Activated CD4-positive, alpha-beta T cell treated with anti-CD3 and anti-CD28 coated beads, Interleukin-2, amount 10 ng/mL, durations not matched to agents 7 days and 5 days (primary cell): ENCODE measurements around the gene SEC16A. TPM values are rescaled to one million over a fixed set of nuclear protein-coding genes. Genes with fewer than 3 reads are reported as not detected.
"Not testable (repeated sequence)": the region's sequence is repeated elsewhere in the genome, so short reads cannot be mapped to it uniquely, and the experiment has no call there.

Experiments
- CTCF ChIA-PET: fragments of 350-600 bp; sonication (Branson Sonifier 250); formaldehyde crosslinking; loops from one replicate; lab custom pipeline; 2021; ENCODE audit warnings: antibody characterized with exemption; lab: Charles Lee
- POLR2A ChIA-PET: fragments of 350-600 bp; sonication (Branson Sonifier 250); formaldehyde crosslinking; loops from one replicate; lab custom pipeline; 2021; ENCODE audit warnings: antibody characterized with exemption; lab: Charles Lee
- DNase-seq: peaks from one replicate; pipeline ENCODE4 v3.0.0-alpha.2; 2020
- H3K27ac Mint-ChIP-seq: one replicate; pipeline ENCODE4 v1.8.0; 2021; ENCODE audit warnings: mild to moderate bottlenecking, moderate library complexity, mixed read lengths
- H3K27me3 Mint-ChIP-seq: one replicate; pipeline ENCODE4 v1.8.0; 2021; ENCODE audit warnings: mixed read lengths
- H3K36me3 Mint-ChIP-seq: one replicate; pipeline ENCODE4 v1.8.0; 2021; ENCODE audit warnings: low read depth, mixed read lengths
- H3K4me1 Mint-ChIP-seq: one replicate; pipeline ENCODE4 v1.8.0; 2021; ENCODE audit warnings: mixed read lengths
- H3K4me3 Mint-ChIP-seq: one replicate; pipeline ENCODE4 v1.8.0; 2021; ENCODE audit warnings: mild to moderate bottlenecking, moderate library complexity, mixed read lengths
- H3K9me3 Mint-ChIP-seq: one replicate; pipeline ENCODE4 v1.8.0; 2021; ENCODE audit warnings: mixed read lengths
- total RNA-seq, 2 experiments: library from RNA; stranded (reverse); gene quantifications; one replicate each; pipeline ENCODE4 v1.2.3, GENCODE V29; 2021

Gene SEC16A
- total RNA-seq, 2 experiments from 2014 or later: 72.1 to 74.5 TPM

DNA sequence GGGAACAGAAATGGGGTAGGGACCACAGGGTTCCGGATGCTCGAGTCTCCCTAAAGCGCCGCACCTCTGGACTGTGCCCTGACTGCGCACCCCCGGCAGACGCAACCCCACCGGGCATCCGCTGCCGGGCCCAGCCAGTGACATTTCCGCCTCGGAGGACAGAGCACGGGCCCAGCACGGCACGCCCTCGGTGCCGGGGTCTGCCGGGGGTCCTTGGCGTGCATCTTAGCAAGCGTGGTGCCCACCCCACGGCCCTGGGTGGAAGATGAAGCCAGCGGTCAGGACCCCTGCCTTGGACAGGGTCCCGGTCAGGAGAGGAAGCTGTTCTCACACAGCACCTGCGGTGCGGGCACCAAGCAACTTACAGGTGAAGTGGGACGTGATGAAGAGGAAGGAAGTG lies 50.2 kb downstream of the SEC16A start:
- Mint-ChIP-seq H3K27ac (no peak overlapping the region), H3K27me3 (no peaks in the 10 kb centered on the region), H3K4me3 (no peak overlapping the region), H3K9me3 (no peaks in the 10 kb centered on the region), H3K36me3 (peaks cover 6% of the 10 kb centered on the region), H3K4me1 (peaks cover 15% of the 10 kb centered on the region)
- ChIA-PET POLR2A (no interaction called here), CTCF (no interaction called here)
- DNase-seq: no peak

DNA sequence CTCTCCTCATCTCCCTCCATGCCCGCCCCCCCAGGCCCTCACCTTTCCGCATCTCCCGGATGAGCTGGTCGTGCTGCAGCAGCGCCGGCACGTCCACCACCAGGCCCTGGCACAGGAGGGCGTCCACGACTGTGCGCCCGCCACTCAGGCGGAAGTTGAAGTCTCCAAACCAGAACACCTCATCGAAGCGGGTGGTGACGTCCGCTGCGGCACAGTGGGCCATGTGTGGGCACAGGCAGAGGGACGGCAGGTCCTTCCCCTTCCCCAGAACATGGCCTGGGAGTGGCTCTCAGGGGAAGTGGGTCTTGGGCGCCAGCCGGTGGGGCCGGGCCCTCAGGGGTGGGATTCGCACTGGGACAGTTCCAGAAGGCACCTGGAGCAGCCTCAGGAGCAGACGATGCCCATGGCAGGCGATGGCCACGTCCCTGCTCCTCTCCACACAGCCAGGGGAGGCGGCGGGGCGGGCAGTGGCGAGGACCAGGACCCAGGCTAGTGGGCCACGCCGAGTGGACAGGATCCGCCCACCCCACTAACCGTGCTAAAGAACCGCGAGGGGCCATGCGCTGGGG lies 51.0 kb downstream of the SEC16A start:
- no peak overlapping the region for H3K4me3 Mint-ChIP-seq
- ChIA-PET POLR2A (no interaction called here), CTCF (no interaction called here)
- no peak overlapping the region for H3K27ac Mint-ChIP-seq
- H3K36me3 Mint-ChIP-seq: peaks cover 8% of the 10 kb centered on the region
- H3K4me1 Mint-ChIP-seq: peaks cover 7% of the 10 kb centered on the region
- H3K9me3 Mint-ChIP-seq: no peaks in the 10 kb centered on the region
- no peak for DNase-seq
- H3K27me3 Mint-ChIP-seq: no peaks in the 10 kb centered on the region

DNA sequence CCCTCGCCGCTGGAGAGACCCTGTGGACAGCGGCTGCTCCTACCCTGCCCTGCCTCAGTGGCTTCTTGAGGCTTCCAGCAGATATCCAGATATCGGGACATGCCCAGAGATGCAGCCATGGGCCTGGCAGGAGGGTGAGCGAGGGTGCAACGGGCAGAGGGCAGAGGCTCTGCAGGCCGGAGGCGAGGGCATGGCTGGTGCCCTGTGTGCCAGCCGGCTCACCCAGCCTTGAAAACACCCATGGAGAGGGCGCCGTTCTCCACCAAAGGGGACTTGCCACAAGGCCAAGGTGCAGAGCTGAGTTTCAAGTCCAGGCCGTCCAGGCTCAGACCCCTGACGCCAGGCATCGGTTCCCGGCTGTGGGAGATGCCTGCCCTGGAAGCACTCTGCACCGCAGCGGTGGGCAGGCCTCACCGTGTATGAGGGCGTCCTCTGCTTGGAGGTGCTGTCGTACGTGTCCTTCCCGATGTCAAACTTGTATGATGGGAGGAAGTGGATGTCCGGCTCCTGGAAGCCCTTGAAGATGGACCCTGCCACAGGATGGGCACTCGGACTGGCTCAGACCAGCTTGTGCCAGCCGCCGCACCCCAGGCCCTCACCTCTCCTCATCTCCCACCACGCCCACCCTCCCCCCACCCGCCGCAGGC lies 52.1 kb downstream of the SEC16A start:
- H3K4me3 Mint-ChIP-seq: no peak overlapping the region
- no peaks in the 10 kb centered on the region for H3K4me1 Mint-ChIP-seq
- ChIA-PET CTCF (no interaction called here), POLR2A (no interaction called here)
- no peaks in the 10 kb centered on the region for H3K9me3 Mint-ChIP-seq
- no peak for DNase-seq
- H3K36me3 Mint-ChIP-seq: peaks cover 12% of the 10 kb centered on the region
- H3K27me3 Mint-ChIP-seq: no peaks in the 10 kb centered on the region
- H3K27ac Mint-ChIP-seq: no peak overlapping the region

DNA sequence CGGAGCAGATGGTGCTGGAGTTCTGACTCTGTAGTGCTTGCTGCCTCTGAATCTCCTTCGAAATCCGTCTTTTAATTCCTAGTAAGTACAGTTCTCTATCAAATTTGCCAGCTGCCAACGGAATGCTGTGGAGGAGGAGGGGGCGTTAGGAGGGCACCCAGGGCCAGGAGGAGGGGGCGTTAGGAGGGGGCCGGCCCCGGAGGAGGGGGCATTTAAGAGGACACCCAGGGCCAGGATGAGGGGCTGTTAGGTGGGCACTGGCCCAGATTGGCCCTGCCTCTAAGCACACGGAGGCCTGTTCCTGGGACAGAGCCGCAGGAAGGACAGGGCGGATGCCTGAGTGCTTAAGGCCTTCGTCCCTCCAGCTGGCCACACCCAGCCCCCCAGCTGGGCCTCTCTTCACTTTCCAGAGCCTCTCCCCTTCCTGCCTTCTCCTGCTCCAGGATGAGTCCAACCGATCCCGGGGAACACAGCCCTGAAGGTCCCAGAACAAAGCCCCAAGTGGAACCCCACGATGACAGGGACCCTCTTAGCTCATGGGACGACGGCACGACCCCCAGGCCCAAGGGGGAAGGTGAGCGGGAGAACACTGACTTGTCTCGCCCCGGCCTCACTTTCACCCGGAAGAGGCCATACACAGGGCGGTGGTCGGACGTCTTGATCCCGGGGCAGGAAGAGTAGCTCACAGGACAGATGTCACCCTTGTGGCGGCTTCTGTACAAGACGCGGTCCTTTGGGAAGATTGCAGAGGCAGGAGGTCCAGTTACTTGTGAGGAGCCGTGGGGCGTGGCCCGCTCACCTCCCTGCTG lies 53.0 kb downstream of the SEC16A start:
- Mint-ChIP-seq H3K27ac (no peak overlapping the region), H3K4me3 (no peak overlapping the region), H3K27me3 (no peaks in the 10 kb centered on the region), H3K4me1 (no peaks in the 10 kb centered on the region), H3K36me3 (peaks cover 14% of the 10 kb centered on the region), H3K9me3 (no peaks in the 10 kb centered on the region)
- ChIA-PET POLR2A (no interaction called here), CTCF (interaction anchor here (0.6 kb wide), 2 partner anchors 21 to 29 kb away, joined by 3 to 4 read pairs; no protein-coding TSS in a partner anchor)
- DNase-seq: no peak

DNA sequence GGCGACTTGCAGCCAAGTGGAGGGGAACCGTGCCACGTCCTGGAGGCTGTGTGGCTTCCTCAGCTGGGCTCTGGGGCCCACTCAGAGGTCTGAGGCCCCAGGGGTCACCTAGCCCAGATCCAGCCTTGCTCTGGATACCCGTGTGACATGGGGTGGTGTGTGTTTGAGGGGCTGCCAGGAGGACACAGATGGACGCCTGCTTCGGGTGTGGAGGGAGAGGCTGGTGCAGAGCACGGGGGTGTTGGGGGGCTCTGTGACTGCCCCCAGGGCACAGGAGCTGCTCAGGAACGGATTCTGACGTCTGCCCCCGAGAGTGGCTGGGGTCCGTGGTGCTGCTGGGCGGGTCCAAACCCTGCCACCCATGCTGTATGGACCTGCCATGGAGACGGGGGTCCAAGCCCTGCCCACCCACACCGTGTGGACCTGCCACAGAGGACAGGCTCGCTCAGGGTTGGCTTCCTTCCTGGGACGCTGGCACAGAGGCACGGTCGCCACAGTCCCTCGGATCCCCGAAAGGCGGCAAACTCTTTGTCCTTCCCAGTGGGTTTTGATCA lies 53.7 kb downstream of the SEC16A start:
- CTCF ChIA-PET: interaction anchor here (0.6 kb wide), 1 partner anchor 21 kb away, joined by 4 read pairs; no protein-coding TSS in a partner anchor
- H3K36me3 Mint-ChIP-seq: peaks cover 14% of the 10 kb centered on the region
- no peak overlapping the region for H3K4me3 Mint-ChIP-seq
- no peak overlapping the region for H3K27ac Mint-ChIP-seq
- no peak for DNase-seq
- no peaks in the 10 kb centered on the region for H3K4me1 Mint-ChIP-seq
- POLR2A ChIA-PET: no interaction called here
- H3K27me3 Mint-ChIP-seq: no peaks in the 10 kb centered on the region
- H3K9me3 Mint-ChIP-seq: no peaks in the 10 kb centered on the region

DNA sequence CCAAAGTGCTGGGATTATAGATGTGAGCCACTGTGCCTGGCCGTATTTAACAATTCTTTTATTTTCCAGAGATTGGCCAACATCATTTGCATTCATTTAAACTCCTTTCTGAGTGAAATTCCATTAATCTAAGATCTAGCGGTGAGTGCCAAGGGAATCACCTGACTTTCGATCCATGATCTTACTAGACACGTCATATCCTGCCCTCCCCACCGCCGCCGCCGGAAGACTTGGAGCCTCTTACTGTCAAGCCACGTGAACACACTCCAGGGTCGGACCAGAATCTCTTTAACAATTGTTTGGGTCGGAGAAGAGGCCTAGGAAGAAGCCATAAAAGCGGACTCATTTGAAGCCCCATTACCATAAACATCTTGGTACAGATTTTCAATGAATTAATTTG lies 56.1 kb downstream of the SEC16A start:
- Mint-ChIP-seq H3K4me1 (no peaks in the 10 kb centered on the region), H3K4me3 (no peak overlapping the region), H3K9me3 (no peaks in the 10 kb centered on the region), H3K36me3 (peaks cover 17% of the 10 kb centered on the region), H3K27me3 (no peaks in the 10 kb centered on the region), H3K27ac (no peak overlapping the region)
- DNase-seq: no peak
- ChIA-PET CTCF (interaction anchor here (0.7 kb wide), 1 partner anchor 120 kb away, joined by 4 read pairs; no protein-coding TSS in a partner anchor), POLR2A (no interaction called here)

DNA sequence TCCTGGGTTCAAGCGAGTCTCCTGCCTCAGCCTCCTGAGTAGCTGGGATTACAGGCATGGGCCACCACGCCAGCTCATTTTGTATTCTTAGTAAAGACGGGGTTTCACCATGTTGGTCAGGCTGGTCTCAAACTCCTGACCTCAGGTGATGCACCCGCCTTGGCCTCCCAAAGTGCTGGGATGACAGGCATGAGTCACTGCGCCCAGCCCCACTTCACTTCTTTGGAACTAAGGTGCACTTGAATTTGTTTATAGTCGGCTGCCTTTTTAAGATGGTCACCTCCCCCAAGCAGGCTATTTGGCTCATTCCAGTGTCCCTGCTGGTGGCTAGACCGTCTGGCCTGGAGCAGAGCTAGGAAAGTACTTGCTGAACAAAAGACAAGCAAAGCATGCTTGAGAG lies 57.5 kb downstream of the SEC16A start:
- not testable (repeated sequence) for H3K4me3 Mint-ChIP-seq, H3K27ac Mint-ChIP-seq, H3K27me3 Mint-ChIP-seq, H3K9me3 Mint-ChIP-seq, H3K4me1 Mint-ChIP-seq, DNase-seq
- ChIA-PET CTCF (interaction anchor here (0.7 to 1.1 kb wide), 2 partner anchors 16 to 263 kb away, joined by 3 to 4 read pairs; partner anchors contain the start of genes ENTR1 and PMPCA), POLR2A (interaction anchor here (0.7 kb wide), 1 partner anchor 24 kb away, joined by 3 read pairs; no protein-coding TSS in a partner anchor)
- H3K36me3 Mint-ChIP-seq: peaks cover 23% of the 10 kb centered on the region

DNA sequence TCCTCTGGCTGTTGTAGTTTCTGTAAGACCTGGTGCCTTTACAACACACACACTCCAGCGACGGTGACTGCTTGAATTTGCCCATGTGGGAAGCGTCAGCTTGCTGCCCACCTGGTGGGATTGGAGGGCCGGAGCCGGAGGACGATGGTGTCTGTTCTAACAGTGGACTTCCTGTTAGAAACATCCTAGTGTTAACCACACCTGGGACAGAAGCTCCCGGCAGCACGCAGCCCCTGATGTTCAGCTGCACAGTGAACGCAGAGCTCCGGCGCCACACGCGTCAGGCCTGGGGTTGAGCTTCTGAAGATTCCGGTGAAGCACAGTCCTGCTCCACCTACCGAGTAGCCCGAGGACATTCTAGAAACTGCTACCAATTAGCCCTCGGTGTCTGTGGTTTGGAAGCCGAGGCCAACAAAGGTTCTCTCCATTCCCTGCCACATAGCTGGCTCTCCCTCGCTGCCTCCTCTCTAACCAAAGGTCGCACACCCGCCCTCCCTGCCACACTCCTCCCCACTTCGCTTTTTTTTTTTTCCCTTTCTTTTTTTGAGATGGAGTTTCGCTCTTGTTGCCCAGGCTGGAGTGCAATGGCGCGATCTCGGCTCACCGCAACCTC lies 58.0 kb downstream of the SEC16A start:
- H3K4me3 Mint-ChIP-seq: no peak overlapping the region
- ChIA-PET POLR2A (no interaction called here), CTCF (interaction anchor here (1.0 to 1.2 kb wide), 5 partner anchors 12 to 207 kb away, joined by 3 to 6 read pairs (median 4); partner anchors contain the start of genes ENTR1 and PMPCA)
- H3K36me3 Mint-ChIP-seq: peaks cover 23% of the 10 kb centered on the region
- no peaks in the 10 kb centered on the region for H3K9me3 Mint-ChIP-seq
- no peak for DNase-seq
- H3K27me3 Mint-ChIP-seq: no peaks in the 10 kb centered on the region
- H3K27ac Mint-ChIP-seq: no peak overlapping the region
- H3K4me1 Mint-ChIP-seq: no peaks in the 10 kb centered on the region

DNA sequence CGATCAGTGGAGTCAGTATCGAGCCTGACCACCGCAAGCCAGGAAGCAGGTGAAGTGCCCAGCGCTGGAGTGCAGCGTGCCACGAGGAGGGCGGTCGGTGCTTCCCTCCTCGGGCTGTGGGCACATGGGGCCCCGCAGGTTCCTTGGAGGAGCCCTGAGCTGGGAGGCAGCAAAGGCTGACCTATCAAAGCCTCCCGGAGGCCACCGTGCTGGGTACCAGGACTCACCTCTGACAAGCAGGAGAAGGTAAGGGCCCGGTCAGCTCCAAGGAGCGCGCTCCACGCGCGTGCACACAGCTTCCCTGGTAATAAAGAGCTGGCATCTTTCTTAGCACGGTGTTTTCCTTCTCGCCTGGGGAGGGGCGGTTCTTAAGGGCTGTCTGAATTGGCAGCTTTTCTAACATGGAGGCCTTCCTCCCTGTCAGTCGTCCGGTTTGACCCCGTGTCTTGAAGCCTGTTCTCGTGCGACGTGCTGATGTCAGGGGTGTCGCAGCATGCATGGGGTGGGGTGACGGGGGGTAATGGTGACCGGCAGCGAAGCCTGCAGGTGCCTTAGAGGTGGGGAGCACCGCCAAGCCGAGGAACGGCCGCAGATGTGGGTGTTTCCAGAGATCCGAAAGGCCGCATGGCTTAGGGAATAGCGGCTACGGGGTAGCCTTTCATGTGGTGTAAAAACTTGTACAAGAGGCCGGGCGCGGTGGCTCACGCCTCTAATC lies 59.3 kb downstream of the SEC16A start:
- no peak overlapping the region for H3K4me3 Mint-ChIP-seq
- no peaks in the 10 kb centered on the region for H3K27me3 Mint-ChIP-seq
- DNase-seq: no peak
- ChIA-PET CTCF (interaction anchor here (0.9 to 1.2 kb wide), 5 partner anchors 13 to 208 kb away, joined by 3 to 6 read pairs (median 4); no protein-coding TSS in a partner anchor), POLR2A (no interaction called here)
- H3K9me3 Mint-ChIP-seq: no peaks in the 10 kb centered on the region
- peaks cover 21% of the 10 kb centered on the region for H3K36me3 Mint-ChIP-seq
- no peaks in the 10 kb centered on the region for H3K4me1 Mint-ChIP-seq
- no peak overlapping the region for H3K27ac Mint-ChIP-seq

DNA sequence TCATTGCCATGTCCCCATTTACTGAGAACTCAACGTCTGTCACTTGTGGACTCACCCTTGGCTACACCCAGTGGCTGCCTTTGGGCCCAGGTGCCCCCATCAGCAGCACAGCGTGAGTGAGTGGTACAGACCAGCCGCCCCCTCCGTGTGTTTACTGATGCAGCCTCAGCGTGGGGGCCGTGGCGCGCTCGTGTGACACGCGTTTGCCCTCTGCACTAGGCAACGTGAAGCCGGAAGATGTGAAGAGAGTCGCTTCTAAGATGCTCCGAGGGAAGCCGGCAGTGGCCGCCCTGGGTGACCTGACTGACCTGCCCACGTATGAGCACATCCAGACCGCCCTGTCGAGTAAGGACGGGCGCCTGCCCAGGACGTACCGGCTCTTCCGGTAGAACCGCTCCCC lies 60.0 kb downstream of the SEC16A start:
- no peaks in the 10 kb centered on the region for H3K27me3 Mint-ChIP-seq

DNA sequence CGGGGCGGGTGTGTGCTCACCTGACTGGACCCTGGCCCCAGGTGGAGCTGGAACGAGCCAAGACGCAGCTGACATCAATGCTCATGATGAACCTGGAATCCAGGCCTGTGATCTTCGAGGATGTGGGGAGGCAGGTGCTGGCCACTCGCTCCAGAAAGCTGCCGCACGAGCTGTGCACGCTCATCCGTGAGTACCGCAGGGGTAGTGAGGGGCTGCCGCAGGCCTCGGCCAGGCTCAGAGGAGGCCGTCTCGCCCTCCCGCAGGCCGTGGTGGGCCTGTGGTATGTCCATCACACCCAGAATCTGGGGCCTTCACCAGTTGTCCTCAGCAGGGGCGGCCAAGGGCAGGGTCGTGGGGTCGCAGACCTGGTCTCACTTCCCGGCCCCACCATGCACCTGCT lies 61.0 kb downstream of the SEC16A start:
- ChIA-PET POLR2A (no interaction called here), CTCF (no interaction called here)
- Mint-ChIP-seq H3K4me1 (no peaks in the 10 kb centered on the region), H3K27me3 (no peaks in the 10 kb centered on the region), H3K27ac (no peak overlapping the region), H3K36me3 (peaks cover 24% of the 10 kb centered on the region), H3K9me3 (no peaks in the 10 kb centered on the region), H3K4me3 (no peak overlapping the region)
- no peak for DNase-seq

More for the DNA sequence above, 60.0 kb downstream of the SEC16A start:
- H3K36me3 Mint-ChIP-seq: peaks cover 22% of the 10 kb centered on the region
- H3K9me3 Mint-ChIP-seq: no peaks in the 10 kb centered on the region
- no peaks in the 10 kb centered on the region for H3K4me1 Mint-ChIP-seq
- ChIA-PET CTCF (interaction anchor here (0.9 kb wide), 1 partner anchor 27 kb away, joined by 4 read pairs; no protein-coding TSS in a partner anchor), POLR2A (no interaction called here)
- no peak for DNase-seq
- no peak overlapping the region for H3K4me3 Mint-ChIP-seq
- H3K27ac Mint-ChIP-seq: no peak overlapping the region

DNA sequence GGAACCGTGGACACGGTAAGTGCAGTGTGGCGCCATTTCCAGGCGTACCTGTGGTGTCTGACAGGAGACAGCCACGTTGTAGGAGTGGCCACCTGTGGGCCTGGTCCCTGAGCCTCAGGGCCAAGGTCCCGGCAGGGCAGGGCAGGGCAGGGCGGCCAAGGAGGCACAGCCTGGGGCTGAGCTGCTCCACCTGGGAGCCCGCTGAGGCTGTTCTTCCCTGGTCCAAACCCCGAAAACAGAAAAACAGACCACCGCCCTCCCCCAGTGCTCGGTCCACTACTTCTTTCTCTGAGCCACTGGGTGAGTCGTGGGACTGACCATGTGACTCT lies 63.8 kb downstream of the SEC16A start:
- CTCF ChIA-PET: interaction anchor here (1.2 kb wide), 1 partner anchor 10 kb away, joined by 3 read pairs; no protein-coding TSS in a partner anchor
- POLR2A ChIA-PET: no interaction called here
- H3K9me3 Mint-ChIP-seq: no peaks in the 10 kb centered on the region
- DNase-seq: no peak
- no peak overlapping the region for H3K4me3 Mint-ChIP-seq
- no peaks in the 10 kb centered on the region for H3K27me3 Mint-ChIP-seq
- peaks cover 29% of the 10 kb centered on the region for H3K36me3 Mint-ChIP-seq
- no peaks in the 10 kb centered on the region for H3K4me1 Mint-ChIP-seq
- no peak overlapping the region for H3K27ac Mint-ChIP-seq
